Ishikawa (cell line): ENCODE data around the gene SLC30A3.

Experiments
- CREB1 ChIP-seq: IDR thresholded peaks from 2 replicates; pipeline ENCODE4 v1.6.1; 2012; ENCODE audit warnings: low read depth
- EGR1 ChIP-seq: IDR thresholded peaks from 2 replicates; pipeline ENCODE4 v1.6.1; 2012
- EP300 ChIP-seq: IDR thresholded peaks from 2 replicates; pipeline ENCODE4 v1.6.1; 2012; ENCODE audit warnings: borderline replicate concordance
- RAD21 ChIP-seq: IDR thresholded peaks from 2 replicates; pipeline ENCODE4 v1.6.1; 2012; ENCODE audit warnings: low read depth
- TAF1 ChIP-seq: IDR thresholded peaks from 2 replicates; pipeline ENCODE4 v1.6.1; 2012; ENCODE audit warnings: low read depth, mild to moderate bottlenecking
- TCF12 ChIP-seq: IDR thresholded peaks from 2 replicates; pipeline ENCODE4 v1.6.1; 2012; ENCODE audit warnings: low read depth
- YY1 ChIP-seq: IDR thresholded peaks from 2 replicates; pipeline ENCODE4 v1.6.1; 2012; ENCODE audit warnings: low read depth
- TF ChIP-seq, protein P1 (sequence below): IDR thresholded peaks from 2 replicates; pipeline ENCODE4 v1.6.1; 2012; ENCODE audit warnings: low read depth, mild to moderate bottlenecking
- TF ChIP-seq, protein P2 (sequence below): IDR thresholded peaks from 2 replicates; pipeline ENCODE4 v1.6.1; 2012
- TF ChIP-seq, protein P3 (sequence below): IDR thresholded peaks from 2 replicates; pipeline ENCODE4 v1.6.1; 2012

DNA sequence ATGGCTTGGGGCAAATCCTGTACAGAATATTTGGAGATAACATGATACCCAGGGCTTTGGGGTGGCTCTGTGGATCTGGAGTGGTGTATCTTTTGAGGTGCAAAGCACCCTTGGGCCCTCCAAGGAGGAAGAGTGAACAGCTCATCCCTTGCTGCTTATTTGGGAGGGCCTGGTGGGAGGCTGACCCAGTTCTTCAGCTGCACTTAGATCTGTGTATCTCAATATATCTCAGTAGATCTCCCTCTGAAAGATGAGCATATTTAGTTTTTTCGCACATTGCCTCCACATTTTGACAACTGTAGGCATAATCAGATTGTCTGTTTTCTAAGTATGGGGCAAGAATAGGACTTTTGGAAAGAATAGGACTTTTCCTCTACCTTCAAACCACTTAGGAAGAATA is 22.1 kb upstream of the SLC30A3 start:
- TF ChIP-seq RAD21: no peak
- TF ChIP-seq TAF1: no peak
- TF ChIP-seq CREB1: no peak
- TF ChIP-seq YY1: no peak
- TF ChIP-seq, protein P1, sequence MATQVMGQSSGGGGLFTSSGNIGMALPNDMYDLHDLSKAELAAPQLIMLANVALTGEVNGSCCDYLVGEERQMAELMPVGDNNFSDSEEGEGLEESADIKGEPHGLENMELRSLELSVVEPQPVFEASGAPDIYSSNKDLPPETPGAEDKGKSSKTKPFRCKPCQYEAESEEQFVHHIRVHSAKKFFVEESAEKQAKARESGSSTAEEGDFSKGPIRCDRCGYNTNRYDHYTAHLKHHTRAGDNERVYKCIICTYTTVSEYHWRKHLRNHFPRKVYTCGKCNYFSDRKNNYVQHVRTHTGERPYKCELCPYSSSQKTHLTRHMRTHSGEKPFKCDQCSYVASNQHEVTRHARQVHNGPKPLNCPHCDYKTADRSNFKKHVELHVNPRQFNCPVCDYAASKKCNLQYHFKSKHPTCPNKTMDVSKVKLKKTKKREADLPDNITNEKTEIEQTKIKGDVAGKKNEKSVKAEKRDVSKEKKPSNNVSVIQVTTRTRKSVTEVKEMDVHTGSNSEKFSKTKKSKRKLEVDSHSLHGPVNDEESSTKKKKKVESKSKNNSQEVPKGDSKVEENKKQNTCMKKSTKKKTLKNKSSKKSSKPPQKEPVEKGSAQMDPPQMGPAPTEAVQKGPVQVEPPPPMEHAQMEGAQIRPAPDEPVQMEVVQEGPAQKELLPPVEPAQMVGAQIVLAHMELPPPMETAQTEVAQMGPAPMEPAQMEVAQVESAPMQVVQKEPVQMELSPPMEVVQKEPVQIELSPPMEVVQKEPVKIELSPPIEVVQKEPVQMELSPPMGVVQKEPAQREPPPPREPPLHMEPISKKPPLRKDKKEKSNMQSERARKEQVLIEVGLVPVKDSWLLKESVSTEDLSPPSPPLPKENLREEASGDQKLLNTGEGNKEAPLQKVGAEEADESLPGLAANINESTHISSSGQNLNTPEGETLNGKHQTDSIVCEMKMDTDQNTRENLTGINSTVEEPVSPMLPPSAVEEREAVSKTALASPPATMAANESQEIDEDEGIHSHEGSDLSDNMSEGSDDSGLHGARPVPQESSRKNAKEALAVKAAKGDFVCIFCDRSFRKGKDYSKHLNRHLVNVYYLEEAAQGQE: no peak
- TF ChIP-seq, protein P2, sequence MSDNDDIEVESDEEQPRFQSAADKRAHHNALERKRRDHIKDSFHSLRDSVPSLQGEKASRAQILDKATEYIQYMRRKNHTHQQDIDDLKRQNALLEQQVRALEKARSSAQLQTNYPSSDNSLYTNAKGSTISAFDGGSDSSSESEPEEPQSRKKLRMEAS: no peak
- TF ChIP-seq EP300: no peak
- TF ChIP-seq EGR1: no peak
- TF ChIP-seq, protein P3, sequence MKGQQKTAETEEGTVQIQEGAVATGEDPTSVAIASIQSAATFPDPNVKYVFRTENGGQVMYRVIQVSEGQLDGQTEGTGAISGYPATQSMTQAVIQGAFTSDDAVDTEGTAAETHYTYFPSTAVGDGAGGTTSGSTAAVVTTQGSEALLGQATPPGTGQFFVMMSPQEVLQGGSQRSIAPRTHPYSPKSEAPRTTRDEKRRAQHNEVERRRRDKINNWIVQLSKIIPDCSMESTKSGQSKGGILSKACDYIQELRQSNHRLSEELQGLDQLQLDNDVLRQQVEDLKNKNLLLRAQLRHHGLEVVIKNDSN: no peak
- TF ChIP-seq TCF12: no peak
